Measurements from ENCODE around the gene UBE2E2. TPM values are rescaled to one million over a fixed set of nuclear protein-coding genes. Genes with fewer than 3 reads are reported as not detected.
"Not testable (repeated sequence)": the region's sequence is repeated elsewhere in the genome, so short reads cannot be mapped to it uniquely, and the experiment has no call there.

The UBE2E2 gene
- total RNA-seq, 1 experiment from 2014 or later: 14.7 TPM

DNA sequence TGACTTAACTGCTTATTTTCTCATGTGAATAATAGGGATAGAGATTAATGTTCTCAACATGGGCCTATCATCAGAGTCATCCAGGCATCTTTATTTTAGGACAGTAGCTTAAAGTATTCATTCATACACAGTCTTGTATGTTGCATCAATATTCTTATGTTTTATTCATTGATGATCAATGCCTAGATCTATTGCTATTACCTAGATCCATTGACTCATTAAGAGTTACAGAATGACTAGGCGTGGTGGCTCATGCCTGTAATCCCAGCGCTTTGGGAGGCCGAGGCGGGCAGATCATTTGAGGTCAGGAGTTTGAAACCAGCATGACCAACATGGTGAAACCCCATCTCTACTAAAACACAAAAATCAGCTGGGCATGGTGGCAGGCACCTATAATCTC lies 26.3 kb upstream of the UBE2E2 start:
- not testable (repeated sequence) for H2AFZ ChIP-seq (ENCODE audit: low read length); H3K9me2 ChIP-seq (replicated peaks; ENCODE audit: insufficient read depth, low read length); H3K27me3 ChIP-seq (ENCODE audit: low read length); H3K9ac ChIP-seq (ENCODE audit: low read length); H3K4me1 ChIP-seq (ENCODE audit: low read length); H3K36me3 ChIP-seq (ENCODE audit: insufficient read depth, low read length); H3K4me3 ChIP-seq (ENCODE audit: low read length); H4K20me1 ChIP-seq (ENCODE audit: insufficient read depth, low read depth, low read length); H3K4me2 ChIP-seq (ENCODE audit: low read depth, low read length, poor library complexity, severe bottlenecking); H3K27ac ChIP-seq (ENCODE audit: low read length); H3K9me3 ChIP-seq (ENCODE audit: low read length); DNase-seq; H3K79me2 ChIP-seq (ENCODE audit: low read length)

- Histone ChIP-seq H3K27ac (ENCODE audit: low read length) (no peak overlapping the region), H3K9me3 (ENCODE audit: low read length) (no peaks in the 10 kb centered on the region), H3K36me3 (ENCODE audit: insufficient read depth, low read length) (no peaks in the 10 kb centered on the region), H3K4me3 (ENCODE audit: low read length) (no peak overlapping the region), H3K9ac (ENCODE audit: low read length) (no peak overlapping the region), H3K4me1 (ENCODE audit: low read length) (no peaks in the 10 kb centered on the region), H3K27me3 (ENCODE audit: low read length) (no peaks in the 10 kb centered on the region), H3K79me2 (ENCODE audit: low read length) (no peaks in the 10 kb centered on the region), H4K20me1 (ENCODE audit: insufficient read depth, low read depth, low read length) (no peaks in the 10 kb centered on the region), H2AFZ (ENCODE audit: low read length) (no peak overlapping the region), H3K4me2 (ENCODE audit: low read depth, low read length, poor library complexity, severe bottlenecking) (no peak overlapping the region), H3K9me2 (replicated peaks; ENCODE audit: insufficient read depth, low read length) (no peaks in the 10 kb centered on the region)
- no peak for DNase-seq
Observed at GRCh38 chr3:23182996-23183513, 20.1 kb upstream of the UBE2E2 start.

GRCh38 chr3:23183731-23184130 lies 19.4 kb upstream of the UBE2E2 start:
- Histone ChIP-seq H2AFZ (ENCODE audit: low read length) (no peak overlapping the region), H3K9ac (ENCODE audit: low read length) (no peak overlapping the region), H3K36me3 (ENCODE audit: insufficient read depth, low read length) (no peaks in the 10 kb centered on the region), H3K4me1 (ENCODE audit: low read length) (no peaks in the 10 kb centered on the region), H3K4me3 (ENCODE audit: low read length) (no peak overlapping the region), H3K4me2 (ENCODE audit: low read depth, low read length, poor library complexity, severe bottlenecking) (no peak overlapping the region), H3K9me2 (replicated peaks; ENCODE audit: insufficient read depth, low read length) (no peaks in the 10 kb centered on the region), H3K27ac (ENCODE audit: low read length) (no peak overlapping the region), H3K9me3 (ENCODE audit: low read length) (no peaks in the 10 kb centered on the region), H4K20me1 (ENCODE audit: insufficient read depth, low read depth, low read length) (no peaks in the 10 kb centered on the region), H3K79me2 (ENCODE audit: low read length) (no peaks in the 10 kb centered on the region), H3K27me3 (ENCODE audit: low read length) (no peaks in the 10 kb centered on the region)
- peak; percentile 54 for DNase-seq

- Histone ChIP-seq H3K4me1 (ENCODE audit: low read length) (no peaks in the 10 kb centered on the region), H3K9ac (ENCODE audit: low read length) (no peak overlapping the region), H3K9me2 (replicated peaks; ENCODE audit: insufficient read depth, low read length) (no peaks in the 10 kb centered on the region), H3K4me3 (ENCODE audit: low read length) (no peak overlapping the region), H3K4me2 (ENCODE audit: low read depth, low read length, poor library complexity, severe bottlenecking) (no peak overlapping the region), H2AFZ (ENCODE audit: low read length) (no peak overlapping the region), H3K27me3 (ENCODE audit: low read length) (no peaks in the 10 kb centered on the region), H3K27ac (ENCODE audit: low read length) (no peak overlapping the region), H3K79me2 (ENCODE audit: low read length) (no peaks in the 10 kb centered on the region), H4K20me1 (ENCODE audit: insufficient read depth, low read depth, low read length) (no peaks in the 10 kb centered on the region), H3K9me3 (ENCODE audit: low read length) (no peaks in the 10 kb centered on the region), H3K36me3 (ENCODE audit: insufficient read depth, low read length) (no peaks in the 10 kb centered on the region)
- no peak for DNase-seq
Observed at GRCh38 chr3:23185861-23186260, 17.3 kb upstream of the UBE2E2 start.

GRCh38 chr3:23189187-23189586 lies 13.9 kb upstream of the UBE2E2 start:
- Histone ChIP-seq H3K9me2 (replicated peaks; ENCODE audit: insufficient read depth, low read length) (no peaks in the 10 kb centered on the region), H3K9ac (ENCODE audit: low read length) (no peak overlapping the region), H3K4me2 (ENCODE audit: low read depth, low read length, poor library complexity, severe bottlenecking) (no peak overlapping the region), H3K27me3 (ENCODE audit: low read length) (no peaks in the 10 kb centered on the region), H4K20me1 (ENCODE audit: insufficient read depth, low read depth, low read length) (no peaks in the 10 kb centered on the region), H3K4me1 (ENCODE audit: low read length) (no peaks in the 10 kb centered on the region), H3K9me3 (ENCODE audit: low read length) (no peaks in the 10 kb centered on the region), H3K27ac (ENCODE audit: low read length) (no peak overlapping the region), H2AFZ (ENCODE audit: low read length) (no peak overlapping the region), H3K79me2 (ENCODE audit: low read length) (no peaks in the 10 kb centered on the region), H3K4me3 (ENCODE audit: low read length) (no peak overlapping the region), H3K36me3 (ENCODE audit: insufficient read depth, low read length) (no peaks in the 10 kb centered on the region)
- no peak for DNase-seq

DNA sequence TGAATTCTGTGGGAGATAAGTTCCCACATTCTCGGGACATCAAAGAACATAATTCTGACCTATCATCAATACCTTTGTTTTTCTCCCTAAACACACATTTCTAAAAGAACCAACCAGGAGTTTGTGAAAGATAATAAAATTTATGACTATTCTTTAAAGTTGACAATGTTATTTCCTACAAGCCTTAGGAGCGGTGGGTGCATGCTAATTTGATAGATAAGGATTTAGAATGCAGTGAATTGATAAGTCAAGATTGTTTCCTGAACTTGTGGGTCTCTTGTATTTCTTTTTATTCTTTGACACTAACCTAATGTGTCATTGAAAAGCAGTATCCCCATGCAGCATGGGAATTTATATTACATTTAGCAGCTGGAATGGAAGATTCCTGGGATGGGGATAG lies 10.3 kb upstream of the UBE2E2 start:
- H3K79me2 ChIP-seq (ENCODE audit: low read length): no peaks in the 10 kb centered on the region
- H3K4me3 ChIP-seq (ENCODE audit: low read length): no peak overlapping the region
- H3K27ac ChIP-seq (ENCODE audit: low read length): no peak overlapping the region

GRCh38 chr3:23193831-23194230 lies 9.3 kb upstream of the UBE2E2 start:
- Histone ChIP-seq H3K9ac (ENCODE audit: low read length) (no peak overlapping the region), H3K9me3 (ENCODE audit: low read length) (no peaks in the 10 kb centered on the region), H3K79me2 (ENCODE audit: low read length) (no peaks in the 10 kb centered on the region), H4K20me1 (ENCODE audit: insufficient read depth, low read depth, low read length) (no peaks in the 10 kb centered on the region), H3K4me3 (ENCODE audit: low read length) (no peak overlapping the region), H3K27me3 (ENCODE audit: low read length) (no peaks in the 10 kb centered on the region), H3K4me2 (ENCODE audit: low read depth, low read length, poor library complexity, severe bottlenecking) (no peak overlapping the region), H3K36me3 (ENCODE audit: insufficient read depth, low read length) (no peaks in the 10 kb centered on the region), H3K9me2 (replicated peaks; ENCODE audit: insufficient read depth, low read length) (no peaks in the 10 kb centered on the region), H3K4me1 (ENCODE audit: low read length) (no peaks in the 10 kb centered on the region), H3K27ac (ENCODE audit: low read length) (no peak overlapping the region), H2AFZ (ENCODE audit: low read length) (no peak overlapping the region)
- DNase-seq: no peak

More for the DNA sequence above, 10.3 kb upstream of the UBE2E2 start:
- no peaks in the 10 kb centered on the region for H4K20me1 ChIP-seq (ENCODE audit: insufficient read depth, low read depth, low read length)
- H3K27me3 ChIP-seq (ENCODE audit: low read length): no peaks in the 10 kb centered on the region
- H2AFZ ChIP-seq (ENCODE audit: low read length): no peak overlapping the region
- no peak for DNase-seq
- H3K4me1 ChIP-seq (ENCODE audit: low read length): no peaks in the 10 kb centered on the region
- no peak overlapping the region for H3K4me2 ChIP-seq (ENCODE audit: low read depth, low read length, poor library complexity, severe bottlenecking)
- no peaks in the 10 kb centered on the region for H3K36me3 ChIP-seq (ENCODE audit: insufficient read depth, low read length)
- no peaks in the 10 kb centered on the region for H3K9me3 ChIP-seq (ENCODE audit: low read length)
- H3K9me2 ChIP-seq (replicated peaks; ENCODE audit: insufficient read depth, low read length): no peaks in the 10 kb centered on the region
- H3K9ac ChIP-seq (ENCODE audit: low read length): no peak overlapping the region

- no peak overlapping the region for H3K4me3 ChIP-seq (ENCODE audit: low read length)
- no peak for DNase-seq
- H3K79me2 ChIP-seq (ENCODE audit: low read length): no peaks in the 10 kb centered on the region
- H3K4me1 ChIP-seq (ENCODE audit: low read length): peaks cover 4% of the 10 kb centered on the region
- H4K20me1 ChIP-seq (ENCODE audit: insufficient read depth, low read depth, low read length): 0 out of 2 replicates have a peak, but pooled peaks cover 4% of the 10 kb centered on the region
- no peaks in the 10 kb centered on the region for H3K27me3 ChIP-seq (ENCODE audit: low read length)
- no peaks in the 10 kb centered on the region for H3K9me3 ChIP-seq (ENCODE audit: low read length)
- no peak overlapping the region for H3K9ac ChIP-seq (ENCODE audit: low read length)
- no peaks in the 10 kb centered on the region for H3K36me3 ChIP-seq (ENCODE audit: insufficient read depth, low read length)
- H3K27ac ChIP-seq (ENCODE audit: low read length): no peak overlapping the region
- no peak overlapping the region for H2AFZ ChIP-seq (ENCODE audit: low read length)
- no peaks in the 10 kb centered on the region for H3K9me2 ChIP-seq (replicated peaks; ENCODE audit: insufficient read depth, low read length)
- H3K4me2 ChIP-seq (ENCODE audit: low read depth, low read length, poor library complexity, severe bottlenecking): no peak overlapping the region
Observed at GRCh38 chr3:23198801-23199200, 4.3 kb upstream of the UBE2E2 start.

DNA sequence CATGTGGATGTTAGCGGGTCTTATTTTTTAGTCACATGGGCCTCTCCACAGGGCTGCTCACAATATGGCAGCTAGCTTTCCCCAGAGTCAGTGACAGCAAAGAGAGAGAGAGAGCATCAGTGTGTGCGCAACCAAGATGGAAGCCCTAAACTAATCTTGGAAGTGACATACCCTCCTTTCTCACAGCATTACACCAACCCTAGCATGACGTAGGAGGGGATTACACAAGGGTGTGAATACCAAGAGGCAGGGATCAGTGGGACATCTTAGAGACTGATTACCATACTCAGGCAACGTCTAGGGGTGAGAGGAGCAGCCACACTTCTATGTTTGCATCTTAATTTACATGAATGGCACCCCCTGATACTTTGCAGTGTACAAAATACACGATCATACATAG lies 3.5 kb upstream of the UBE2E2 start:
- Histone ChIP-seq H3K4me3 (ENCODE audit: low read length) (no peak overlapping the region), H3K9ac (ENCODE audit: low read length) (no peak overlapping the region), H2AFZ (ENCODE audit: low read length) (no peak overlapping the region), H3K9me2 (replicated peaks; ENCODE audit: insufficient read depth, low read length) (no peaks in the 10 kb centered on the region), H4K20me1 (ENCODE audit: insufficient read depth, low read depth, low read length) (0 out of 2 replicates have a peak, but pooled peaks cover 4% of the 10 kb centered on the region), H3K79me2 (ENCODE audit: low read length) (no peaks in the 10 kb centered on the region), H3K36me3 (ENCODE audit: insufficient read depth, low read length) (no peaks in the 10 kb centered on the region), H3K9me3 (ENCODE audit: low read length) (no peaks in the 10 kb centered on the region), H3K27ac (ENCODE audit: low read length) (no peak overlapping the region), H3K4me1 (ENCODE audit: low read length) (peaks cover 12% of the 10 kb centered on the region), H3K27me3 (ENCODE audit: low read length) (no peaks in the 10 kb centered on the region), H3K4me2 (ENCODE audit: low read depth, low read length, poor library complexity, severe bottlenecking) (no peak overlapping the region)
- DNase-seq: no peak
